HepG2 (cell line): ENCODE results near the gene EPHA2. TPM values are rescaled to one million over a fixed set of nuclear protein-coding genes. Genes with fewer than 3 reads are reported as not detected.

Experiments
- FOXO1 ChIP-seq: sonication (generic); formaldehyde crosslinking; IDR thresholded peaks from 2 replicates; pipeline ENCODE4 v1.4.0; 2020; ENCODE audit warnings: missing genetic modification reagents
- HCFC1 ChIP-seq: fragments of 150-350 bp; IDR thresholded peaks from 2 replicates; pipeline ENCODE4 v1.6.1; 2014; ENCODE audit warnings: low read depth, low read length
- NFIB ChIP-seq: sonication (generic); formaldehyde crosslinking; IDR thresholded peaks from 2 replicates; pipeline ENCODE4 v1.9.0; 2021; ENCODE audit warnings: missing genetic modification reagents, mild to moderate bottlenecking, borderline replicate concordance
- SUZ12 ChIP-seq: fragments of 150-350 bp; IDR thresholded peaks from 2 replicates; pipeline ENCODE4 v1.6.1; 2014; ENCODE audit warnings: low read depth, low read length
- ZNF207 ChIP-seq: fragments of 450-650 bp; IDR thresholded peaks from 2 replicates; pipeline ENCODE4 v1.6.1; 2016; ENCODE audit warnings: antibody characterized with exemption, borderline replicate concordance
- ZNF333 ChIP-seq: sonication (generic); formaldehyde crosslinking; IDR thresholded peaks from 2 replicates; pipeline ENCODE4 v1.4.0; 2020; ENCODE audit warnings: mild to moderate bottlenecking, missing genetic modification reagents, borderline replicate concordance
- ZNF383 ChIP-seq: sonication (generic); formaldehyde crosslinking; IDR thresholded peaks from 2 replicates; pipeline ENCODE4 v1.4.0; 2020; ENCODE audit warnings: missing genetic modification reagents, mild to moderate bottlenecking, borderline replicate concordance
- ZNF720 ChIP-seq: sonication (generic); formaldehyde crosslinking; IDR thresholded peaks from 2 replicates; pipeline ENCODE4 v1.4.0; 2020; ENCODE audit warnings: missing genetic modification reagents
- ZNF746 ChIP-seq: sonication (generic); formaldehyde crosslinking; IDR thresholded peaks from 2 replicates; pipeline ENCODE4 v1.8.0; 2022; ENCODE audit warnings: mild to moderate bottlenecking, missing genetic modification reagents
- ZNF772 ChIP-seq: sonication (generic); formaldehyde crosslinking; IDR thresholded peaks from 2 replicates; pipeline ENCODE4 v1.5.0; 2020; ENCODE audit warnings: mild to moderate bottlenecking, missing genetic modification reagents
- ZNF781 ChIP-seq: sonication (generic); formaldehyde crosslinking; IDR thresholded peaks from 2 replicates; pipeline ENCODE4 v1.5.1; 2020; ENCODE audit warnings: borderline replicate concordance, mild to moderate bottlenecking, missing genetic modification reagents; ENCODE audit errors: not compliant biosample characterization
- ZNF788 ChIP-seq: sonication (generic); formaldehyde crosslinking; IDR thresholded peaks from 2 replicates; pipeline ENCODE4 v1.5.0; 2020; ENCODE audit warnings: mild to moderate bottlenecking, missing genetic modification reagents, borderline replicate concordance
- polyA plus RNA-seq, 8 experiments: library from polyadenylated mRNA; depleted of rRNA in 3 of 8; stranded (reverse) in 7 of 8; unstranded in 1 of 8; fragments of >200 nt; fragmentation: Illumina TruSeq in 4 of 8; extraction: Trizol in 4 of 8; gene quantifications; 2 replicates each; pipeline versions ENCODE4 v1.2.1 to v1.2.3, GENCODE V29; 2011 to 2016; ENCODE audit warnings: low read depth in 4 of 8, missing spikeins in 1 of 8, mixed read lengths in 1 of 8; ENCODE audit not compliant: insufficient read depth in 1 of 8
- total RNA-seq, 5 experiments: library from RNA; depleted of rRNA; stranded (reverse); fragments of >200 nt; fragmentation: Illumina TruSeq; extraction: Trizol; gene quantifications; 2 replicates each; pipeline ENCODE4 v1.2.3, GENCODE V29; 2016; ENCODE audit warnings: low read depth in 1 of 5
- TF ChIP-seq, protein P1 (sequence below): sonication (generic); formaldehyde crosslinking; IDR thresholded peaks from 2 replicates; pipeline ENCODE4 v1.5.1; 2020; ENCODE audit warnings: missing genetic modification reagents, mild to moderate bottlenecking, borderline replicate concordance
- TF ChIP-seq, protein P2 (sequence below): sonication (generic); formaldehyde crosslinking; IDR thresholded peaks from 2 replicates; pipeline ENCODE4 v1.8.0; 2022; ENCODE audit warnings: missing genetic modification reagents, low read depth, mild to moderate bottlenecking, borderline replicate concordance
- TF ChIP-seq, protein P3 (sequence below): sonication (generic); formaldehyde crosslinking; conservative IDR thresholded peaks from 2 replicates; pipeline ENCODE4 v1.8.1; 2023; ENCODE audit warnings: missing genetic modification reagents
- TF ChIP-seq, protein P4 (sequence below): sonication (generic); formaldehyde crosslinking; IDR thresholded peaks from 2 replicates; pipeline ENCODE4 v1.4.0; 2020; ENCODE audit warnings: missing genetic modification reagents
- TF ChIP-seq, protein P5 (sequence below): sonication (generic); formaldehyde crosslinking; IDR thresholded peaks from 2 replicates; pipeline ENCODE4 v1.4.0; 2020; ENCODE audit warnings: mild to moderate bottlenecking, missing genetic modification reagents, borderline replicate concordance

EPHA2 gene
- total and polyA plus RNA-seq, 2 of the 13 experiments (the other 11 are each of a cell fraction or from before 2014, with no cell fraction given): 33.6 to 53.6 TPM

DNA sequence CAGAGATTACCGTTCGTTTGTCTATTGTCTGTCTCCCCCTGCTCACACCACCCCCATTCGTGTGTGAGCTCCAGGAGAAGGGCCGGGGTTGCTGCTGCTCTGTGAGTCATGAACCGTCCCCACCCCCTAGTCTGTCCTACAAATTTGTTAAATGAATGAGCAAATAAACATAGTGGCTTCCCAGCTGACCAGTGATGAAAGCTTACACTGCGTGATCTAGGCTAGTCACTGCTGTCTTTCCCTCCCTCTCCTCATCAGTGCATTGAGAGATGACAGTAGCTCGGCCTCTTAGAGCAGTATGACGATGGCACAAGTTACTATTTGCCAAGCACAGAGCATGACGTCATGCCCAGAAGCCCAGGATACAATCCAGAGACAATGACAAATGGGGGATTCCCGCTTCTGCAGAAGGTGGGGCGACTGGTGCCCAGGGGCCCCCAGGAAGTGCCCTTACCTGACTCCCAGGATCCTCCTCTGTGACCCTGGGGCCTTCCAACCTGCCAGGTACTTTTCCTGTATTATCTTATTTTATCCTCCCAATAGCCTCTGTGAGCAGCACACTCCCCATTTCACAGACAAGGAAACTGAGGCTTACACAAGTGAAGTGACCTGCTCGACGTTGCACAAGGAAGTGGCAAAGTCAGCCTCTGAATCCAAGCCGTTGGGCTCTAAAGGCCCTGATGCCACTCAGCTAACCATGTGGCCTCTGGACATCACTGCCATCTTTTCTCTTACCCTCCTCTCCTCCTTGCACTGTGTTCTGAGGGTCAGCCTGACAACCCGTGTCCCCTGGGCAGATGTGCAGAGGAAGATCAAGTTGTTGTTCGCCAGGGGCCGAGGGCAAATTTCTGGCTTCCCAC, 8.6 kb upstream of the EPHA2 start (continued):
- TF ChIP-seq, protein P1, sequence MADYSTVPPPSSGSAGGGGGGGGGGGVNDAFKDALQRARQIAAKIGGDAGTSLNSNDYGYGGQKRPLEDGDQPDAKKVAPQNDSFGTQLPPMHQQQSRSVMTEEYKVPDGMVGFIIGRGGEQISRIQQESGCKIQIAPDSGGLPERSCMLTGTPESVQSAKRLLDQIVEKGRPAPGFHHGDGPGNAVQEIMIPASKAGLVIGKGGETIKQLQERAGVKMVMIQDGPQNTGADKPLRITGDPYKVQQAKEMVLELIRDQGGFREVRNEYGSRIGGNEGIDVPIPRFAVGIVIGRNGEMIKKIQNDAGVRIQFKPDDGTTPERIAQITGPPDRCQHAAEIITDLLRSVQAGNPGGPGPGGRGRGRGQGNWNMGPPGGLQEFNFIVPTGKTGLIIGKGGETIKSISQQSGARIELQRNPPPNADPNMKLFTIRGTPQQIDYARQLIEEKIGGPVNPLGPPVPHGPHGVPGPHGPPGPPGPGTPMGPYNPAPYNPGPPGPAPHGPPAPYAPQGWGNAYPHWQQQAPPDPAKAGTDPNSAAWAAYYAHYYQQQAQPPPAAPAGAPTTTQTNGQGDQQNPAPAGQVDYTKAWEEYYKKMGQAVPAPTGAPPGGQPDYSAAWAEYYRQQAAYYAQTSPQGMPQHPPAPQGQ: no peak
- TF ChIP-seq, protein P2, sequence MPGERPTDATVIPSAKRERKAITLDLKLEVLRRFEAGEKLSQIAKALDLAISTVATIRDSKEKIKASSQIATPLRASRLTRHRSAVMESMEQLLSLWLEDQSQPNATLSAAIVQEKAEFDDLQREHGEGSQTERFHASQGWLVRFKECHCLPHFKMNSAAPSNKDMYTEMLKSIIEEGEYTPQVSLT (CRISPR knock-in tag): no peak
- TF ChIP-seq FOXO1 (CRISPR knock-in tag) (peak; percentile 63; the same call in 1 of the 2 replicates), ZNF383 (CRISPR knock-in tag) (no peak), ZNF333 (no peak), SUZ12 (no peak), ZNF781 (CRISPR knock-in tag) (no peak), ZNF746 (CRISPR knock-in tag) (no peak), ZNF207 (no peak), HCFC1 (no peak), NFIB (CRISPR knock-in tag) (no peak), ZNF788 (no peak; the same call in 1 of the 2 replicates), ZNF720 (CRISPR knock-in tag) (no peak), ZNF772 (CRISPR knock-in tag) (0 out of 2 replicates have a peak, but pooled peaks have one; percentile 53)
- TF ChIP-seq, protein P3, sequence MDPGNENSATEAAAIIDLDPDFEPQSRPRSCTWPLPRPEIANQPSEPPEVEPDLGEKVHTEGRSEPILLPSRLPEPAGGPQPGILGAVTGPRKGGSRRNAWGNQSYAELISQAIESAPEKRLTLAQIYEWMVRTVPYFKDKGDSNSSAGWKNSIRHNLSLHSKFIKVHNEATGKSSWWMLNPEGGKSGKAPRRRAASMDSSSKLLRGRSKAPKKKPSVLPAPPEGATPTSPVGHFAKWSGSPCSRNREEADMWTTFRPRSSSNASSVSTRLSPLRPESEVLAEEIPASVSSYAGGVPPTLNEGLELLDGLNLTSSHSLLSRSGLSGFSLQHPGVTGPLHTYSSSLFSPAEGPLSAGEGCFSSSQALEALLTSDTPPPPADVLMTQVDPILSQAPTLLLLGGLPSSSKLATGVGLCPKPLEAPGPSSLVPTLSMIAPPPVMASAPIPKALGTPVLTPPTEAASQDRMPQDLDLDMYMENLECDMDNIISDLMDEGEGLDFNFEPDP (CRISPR knock-in tag): no peak
- TF ChIP-seq, protein P4, sequence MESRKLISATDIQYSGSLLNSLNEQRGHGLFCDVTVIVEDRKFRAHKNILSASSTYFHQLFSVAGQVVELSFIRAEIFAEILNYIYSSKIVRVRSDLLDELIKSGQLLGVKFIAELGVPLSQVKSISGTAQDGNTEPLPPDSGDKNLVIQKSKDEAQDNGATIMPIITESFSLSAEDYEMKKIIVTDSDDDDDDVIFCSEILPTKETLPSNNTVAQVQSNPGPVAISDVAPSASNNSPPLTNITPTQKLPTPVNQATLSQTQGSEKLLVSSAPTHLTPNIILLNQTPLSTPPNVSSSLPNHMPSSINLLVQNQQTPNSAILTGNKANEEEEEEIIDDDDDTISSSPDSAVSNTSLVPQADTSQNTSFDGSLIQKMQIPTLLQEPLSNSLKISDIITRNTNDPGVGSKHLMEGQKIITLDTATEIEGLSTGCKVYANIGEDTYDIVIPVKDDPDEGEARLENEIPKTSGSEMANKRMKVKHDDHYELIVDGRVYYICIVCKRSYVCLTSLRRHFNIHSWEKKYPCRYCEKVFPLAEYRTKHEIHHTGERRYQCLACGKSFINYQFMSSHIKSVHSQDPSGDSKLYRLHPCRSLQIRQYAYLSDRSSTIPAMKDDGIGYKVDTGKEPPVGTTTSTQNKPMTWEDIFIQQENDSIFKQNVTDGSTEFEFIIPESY: 0 out of 2 replicates have a peak, but pooled peaks have one; percentile 7
- TF ChIP-seq, protein P5, sequence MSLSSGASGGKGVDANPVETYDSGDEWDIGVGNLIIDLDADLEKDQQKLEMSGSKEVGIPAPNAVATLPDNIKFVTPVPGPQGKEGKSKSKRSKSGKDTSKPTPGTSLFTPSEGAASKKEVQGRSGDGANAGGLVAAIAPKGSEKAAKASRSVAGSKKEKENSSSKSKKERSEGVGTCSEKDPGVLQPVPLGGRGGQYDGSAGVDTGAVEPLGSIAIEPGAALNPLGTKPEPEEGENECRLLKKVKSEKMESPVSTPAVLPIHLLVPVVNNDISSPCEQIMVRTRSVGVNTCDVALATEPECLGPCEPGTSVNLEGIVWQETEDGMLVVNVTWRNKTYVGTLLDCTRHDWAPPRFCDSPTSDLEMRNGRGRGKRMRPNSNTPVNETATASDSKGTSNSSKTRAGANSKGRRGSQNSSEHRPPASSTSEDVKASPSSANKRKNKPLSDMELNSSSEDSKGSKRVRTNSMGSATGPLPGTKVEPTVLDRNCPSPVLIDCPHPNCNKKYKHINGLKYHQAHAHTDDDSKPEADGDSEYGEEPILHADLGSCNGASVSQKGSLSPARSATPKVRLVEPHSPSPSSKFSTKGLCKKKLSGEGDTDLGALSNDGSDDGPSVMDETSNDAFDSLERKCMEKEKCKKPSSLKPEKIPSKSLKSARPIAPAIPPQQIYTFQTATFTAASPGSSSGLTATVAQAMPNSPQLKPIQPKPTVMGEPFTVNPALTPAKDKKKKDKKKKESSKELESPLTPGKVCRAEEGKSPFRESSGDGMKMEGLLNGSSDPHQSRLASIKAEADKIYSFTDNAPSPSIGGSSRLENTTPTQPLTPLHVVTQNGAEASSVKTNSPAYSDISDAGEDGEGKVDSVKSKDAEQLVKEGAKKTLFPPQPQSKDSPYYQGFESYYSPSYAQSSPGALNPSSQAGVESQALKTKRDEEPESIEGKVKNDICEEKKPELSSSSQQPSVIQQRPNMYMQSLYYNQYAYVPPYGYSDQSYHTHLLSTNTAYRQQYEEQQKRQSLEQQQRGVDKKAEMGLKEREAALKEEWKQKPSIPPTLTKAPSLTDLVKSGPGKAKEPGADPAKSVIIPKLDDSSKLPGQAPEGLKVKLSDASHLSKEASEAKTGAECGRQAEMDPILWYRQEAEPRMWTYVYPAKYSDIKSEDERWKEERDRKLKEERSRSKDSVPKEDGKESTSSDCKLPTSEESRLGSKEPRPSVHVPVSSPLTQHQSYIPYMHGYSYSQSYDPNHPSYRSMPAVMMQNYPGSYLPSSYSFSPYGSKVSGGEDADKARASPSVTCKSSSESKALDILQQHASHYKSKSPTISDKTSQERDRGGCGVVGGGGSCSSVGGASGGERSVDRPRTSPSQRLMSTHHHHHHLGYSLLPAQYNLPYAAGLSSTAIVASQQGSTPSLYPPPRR (CRISPR knock-in tag): peak; percentile 68; the same call in 1 of the 2 replicates
